Globus pallidus (tissue), 1 donor: Measurements from ENCODE around the gene CTNS.

Experiments
- DNase-seq: peaks from one replicate; pipeline ENCODE4 v3.0.0-alpha.2; 2015; ENCODE audit warnings: low spot score

Gene CTNS

GRCh38 chr17:3636154-3636907 is at the start of gene CTNS, which contains the start of gene SHPK:
Gene CTNS (plus strand): TSS chr17:3636760. CDS start chr17:3640207, 3,447 bp downstream.
Gene SHPK (minus strand): TSS chr17:3636250. CDS start chr17:3636219, 31 bp downstream.
- peak; percentile 98 for DNase-seq

GRCh38 chr17:3589784-3590183 is 46.8 kb upstream of the CTNS start:
- no peak for DNase-seq

DNA sequence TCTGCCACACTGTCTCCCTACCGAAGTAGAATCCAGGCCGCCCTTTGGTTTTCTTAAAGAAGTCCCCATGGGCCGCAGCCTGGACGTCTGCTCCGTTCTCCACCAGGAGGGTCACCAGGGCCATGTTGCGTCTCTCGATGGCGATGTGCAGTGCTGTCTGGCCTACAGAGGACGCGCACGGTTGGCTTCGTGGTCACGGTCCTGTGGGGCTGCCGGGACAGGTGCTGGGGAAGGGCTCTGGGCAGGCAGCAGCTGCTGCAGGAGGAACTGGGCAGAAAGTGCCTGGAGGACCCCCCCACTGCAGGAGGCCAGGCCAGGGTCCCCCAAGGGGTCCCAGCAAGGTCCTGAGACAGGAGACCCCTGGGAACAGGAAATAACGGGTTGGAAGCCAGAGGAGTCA is 46.3 kb upstream of the CTNS start:
- DNase-seq, result no peak

DNA sequence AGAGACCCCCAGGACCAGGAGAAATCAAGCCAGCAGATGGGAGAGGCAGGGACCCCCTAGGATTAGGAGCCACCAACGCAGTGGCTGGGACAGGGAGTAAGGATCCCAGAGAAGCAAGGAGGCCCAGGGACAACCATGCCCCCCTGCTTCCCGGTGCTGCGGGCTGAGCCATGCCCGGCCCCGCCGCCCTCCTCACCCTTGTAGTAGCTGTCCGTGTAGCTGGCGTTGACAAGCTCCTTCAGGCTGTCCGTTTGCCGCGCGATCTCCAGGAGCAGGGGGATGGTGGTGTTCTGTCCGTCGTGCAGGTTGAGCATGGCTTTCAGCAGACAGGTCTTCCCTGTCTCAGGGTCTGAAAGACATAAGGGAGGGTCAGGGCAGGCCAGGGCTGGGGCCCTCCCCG is 45.8 kb upstream of the CTNS start:
- DNase-seq, result no peak

- no peak for DNase-seq
These were observed 44.2 kb upstream of the CTNS start for GRCh38 chr17:3592216-3592860.

- DNase-seq, result no peak
These were observed 43.2 kb upstream of the CTNS start for GRCh38 chr17:3593384-3593783.

DNA sequence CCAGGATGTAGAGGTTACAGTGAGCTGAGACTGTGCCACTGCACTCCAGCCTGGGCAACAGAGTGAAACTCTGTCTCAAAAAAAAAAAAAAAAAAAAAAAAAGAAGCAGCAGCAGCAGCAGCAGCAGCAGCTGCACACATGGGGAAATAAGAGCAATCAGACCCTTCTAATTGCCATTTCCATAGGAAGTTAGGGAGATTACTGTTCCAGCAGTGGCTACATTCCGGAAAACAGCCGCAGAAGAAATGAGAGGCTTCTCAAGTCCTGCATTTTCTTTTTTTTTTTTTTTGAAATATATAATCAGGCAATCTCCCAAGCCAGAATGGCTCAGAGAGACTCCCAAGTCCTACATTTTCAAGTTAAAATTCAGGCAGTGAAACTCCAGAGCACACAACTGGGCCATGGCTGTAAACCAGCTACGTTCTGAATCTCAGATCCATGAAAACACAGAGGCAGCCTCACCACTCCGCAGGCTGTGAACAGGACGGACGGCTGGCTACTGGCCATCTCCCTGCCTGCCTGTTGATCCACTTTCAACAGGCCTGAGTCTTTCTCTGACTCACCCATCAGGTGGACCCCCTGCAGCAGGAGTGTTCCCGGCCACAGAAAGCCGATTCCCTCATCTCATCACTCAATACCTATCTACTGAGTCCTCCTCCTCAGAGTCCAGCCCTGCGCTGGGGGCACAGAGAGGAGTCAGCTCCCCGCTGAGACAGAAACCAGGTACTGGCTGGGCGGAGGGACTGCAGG is 42.3 kb upstream of the CTNS start:
- peak; percentile 58 for DNase-seq

- no peak for DNase-seq
These were observed 41.6 kb upstream of the CTNS start for GRCh38 chr17:3594976-3595375.

DNA sequence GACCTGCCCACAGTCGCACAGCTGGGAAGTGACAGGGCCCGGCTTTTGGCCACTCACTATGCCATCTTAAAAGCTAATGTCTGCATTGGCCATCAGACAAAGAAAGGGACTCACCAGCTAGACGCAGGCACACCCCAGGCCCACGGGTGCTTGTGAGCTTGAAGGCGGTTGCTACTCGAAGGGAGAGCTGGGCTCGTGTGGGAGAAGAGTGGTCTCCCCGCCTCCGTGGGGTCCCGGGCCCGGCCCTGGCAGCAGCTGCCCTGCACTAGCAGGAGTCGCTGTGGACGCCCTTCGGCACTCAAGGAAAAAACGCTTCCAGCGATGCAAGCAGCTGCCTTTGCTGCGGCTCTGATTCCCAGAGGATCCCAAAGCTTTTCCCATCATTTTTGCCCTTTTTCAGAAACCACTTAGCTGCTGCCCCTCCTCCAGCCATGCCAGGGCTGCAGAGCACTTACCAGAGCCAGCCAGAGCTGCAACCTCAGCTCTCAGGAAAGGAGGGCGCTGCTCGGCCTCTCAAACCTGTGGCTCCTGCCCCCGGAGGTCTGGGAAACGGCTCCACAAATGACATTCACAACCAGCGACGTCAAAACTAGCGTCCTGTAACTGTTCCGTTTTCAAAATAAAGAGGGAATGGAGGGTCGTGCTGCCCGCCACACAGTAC is 39.6 kb upstream of the CTNS start:
- no peak for DNase-seq

DNA sequence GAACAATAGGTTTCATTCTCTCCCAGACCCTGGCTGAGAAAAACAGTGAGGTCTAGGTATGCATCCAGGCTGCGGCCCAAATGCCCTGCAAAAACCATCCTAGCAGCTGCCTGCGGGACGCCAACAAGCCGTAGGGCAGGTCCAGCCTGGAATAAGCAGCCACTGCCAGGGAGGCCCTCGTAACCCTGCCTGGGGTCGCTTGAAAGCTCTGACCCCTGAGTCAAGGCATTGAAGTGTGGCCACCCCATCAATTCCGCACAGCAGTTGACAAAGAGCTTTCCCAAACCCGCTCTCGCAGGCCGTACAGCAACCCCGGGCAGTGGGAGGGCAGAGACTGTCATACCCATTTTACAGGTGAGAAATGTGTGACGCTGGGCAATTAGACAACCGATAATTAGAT is 38.5 kb upstream of the CTNS start:
- DNase-seq, result no peak

GRCh38 chr17:3600529-3601205 is 35.9 kb upstream of the CTNS start:
- no peak for DNase-seq

GRCh38 chr17:3602499-3602898 is 34.1 kb upstream of the CTNS start:
- DNase-seq, result no peak

DNA sequence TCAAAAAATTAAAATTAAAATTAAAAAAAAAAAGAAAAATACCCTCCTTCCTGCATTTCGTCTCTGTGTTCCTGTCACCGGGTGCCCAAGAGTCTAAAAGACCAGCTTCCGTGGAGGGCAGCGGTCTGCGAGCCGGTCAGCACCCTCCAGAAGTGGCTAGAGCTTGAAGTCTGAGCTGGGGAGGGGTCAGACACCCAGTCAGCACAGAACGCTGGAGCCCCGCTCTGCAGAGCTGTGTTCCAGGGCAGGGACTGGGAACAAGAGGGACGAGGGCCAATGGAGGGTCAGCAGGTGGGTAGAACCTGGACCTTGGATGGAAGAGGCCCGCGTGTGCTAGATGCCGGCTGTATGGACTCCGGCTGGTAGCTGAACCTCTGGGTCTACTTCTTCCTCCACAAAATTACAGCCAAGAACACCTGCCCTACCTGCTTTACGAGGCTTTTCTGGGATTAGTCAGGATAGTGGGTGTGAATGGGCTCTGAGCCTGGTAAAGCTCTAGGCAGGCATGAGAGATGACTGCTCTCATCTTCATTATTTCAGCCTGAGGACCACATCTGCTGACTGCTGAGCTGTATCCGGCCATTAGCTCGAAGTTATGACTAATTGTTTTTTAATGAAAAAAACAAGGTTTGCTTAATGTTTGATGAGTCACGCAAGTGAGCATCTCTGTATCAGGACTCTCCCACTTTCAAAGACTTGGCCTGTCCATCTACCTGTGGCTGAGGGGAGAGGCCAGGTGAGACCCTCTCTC is 33.3 kb upstream of the CTNS start:
- no peak for DNase-seq

GRCh38 chr17:3603870-3604259 is 32.7 kb upstream of the CTNS start:
- no peak for DNase-seq

DNA sequence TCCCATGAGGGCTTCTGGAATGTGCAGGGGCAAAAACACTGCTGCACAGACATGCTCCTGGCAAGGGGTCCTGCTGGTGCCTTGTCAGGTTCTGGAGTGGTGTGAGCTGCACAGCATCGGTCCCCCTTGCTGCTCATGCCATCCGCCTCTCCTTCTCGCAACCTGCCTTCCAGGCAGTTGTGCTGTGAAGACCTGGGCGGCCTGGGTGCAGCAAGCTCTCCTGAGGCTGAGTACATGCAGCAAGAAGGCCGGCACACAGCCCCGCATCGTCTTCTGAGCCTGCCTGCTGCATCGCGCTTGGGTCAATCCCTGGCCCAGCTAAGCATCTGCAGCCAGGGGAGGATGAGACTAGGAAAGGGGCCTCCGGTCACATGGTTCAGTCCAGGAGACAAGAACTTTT is 26.9 kb upstream of the CTNS start:
- no peak for DNase-seq

GRCh38 chr17:3610523-3610922 is 26.0 kb upstream of the CTNS start:
- DNase-seq, result no peak

- no peak for DNase-seq
These were observed 23.4 kb upstream of the CTNS start for GRCh38 chr17:3613124-3613523.

DNA sequence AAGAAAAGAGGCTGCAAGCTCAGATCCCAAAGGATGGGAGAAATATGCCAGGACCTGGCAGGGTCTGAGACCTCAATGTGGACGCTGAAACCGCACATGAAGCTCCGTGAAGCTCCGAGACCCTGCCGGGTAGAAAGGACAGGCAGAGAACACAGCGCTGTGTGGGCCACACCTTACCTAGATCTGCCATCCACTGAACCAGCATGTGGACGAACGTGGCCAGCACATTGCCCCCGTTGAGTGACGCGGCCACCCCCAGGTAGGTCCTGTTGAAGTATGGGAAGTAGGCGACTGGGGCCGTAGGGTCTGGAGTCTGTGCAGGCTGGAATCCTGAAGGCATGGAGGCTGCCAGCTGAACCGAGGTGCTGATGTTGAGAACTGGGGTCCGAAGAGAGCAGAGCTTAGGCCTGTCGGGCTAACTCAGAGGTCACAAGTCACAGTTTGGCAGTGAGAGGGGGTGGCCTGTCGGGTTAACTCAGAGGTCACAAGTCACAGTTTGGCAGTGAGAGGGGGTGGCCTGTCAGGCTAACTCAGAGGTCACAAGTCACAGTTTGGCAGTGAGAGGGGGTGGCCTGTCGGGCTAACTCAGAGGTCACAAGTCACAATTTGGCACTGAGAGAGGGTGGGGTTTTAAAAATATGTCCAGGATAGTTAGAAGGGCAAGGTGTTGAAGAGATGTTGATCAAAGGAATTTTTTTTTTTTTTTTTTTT is 21.2 kb upstream of the CTNS start:
- DNase-seq, result no peak

DNA sequence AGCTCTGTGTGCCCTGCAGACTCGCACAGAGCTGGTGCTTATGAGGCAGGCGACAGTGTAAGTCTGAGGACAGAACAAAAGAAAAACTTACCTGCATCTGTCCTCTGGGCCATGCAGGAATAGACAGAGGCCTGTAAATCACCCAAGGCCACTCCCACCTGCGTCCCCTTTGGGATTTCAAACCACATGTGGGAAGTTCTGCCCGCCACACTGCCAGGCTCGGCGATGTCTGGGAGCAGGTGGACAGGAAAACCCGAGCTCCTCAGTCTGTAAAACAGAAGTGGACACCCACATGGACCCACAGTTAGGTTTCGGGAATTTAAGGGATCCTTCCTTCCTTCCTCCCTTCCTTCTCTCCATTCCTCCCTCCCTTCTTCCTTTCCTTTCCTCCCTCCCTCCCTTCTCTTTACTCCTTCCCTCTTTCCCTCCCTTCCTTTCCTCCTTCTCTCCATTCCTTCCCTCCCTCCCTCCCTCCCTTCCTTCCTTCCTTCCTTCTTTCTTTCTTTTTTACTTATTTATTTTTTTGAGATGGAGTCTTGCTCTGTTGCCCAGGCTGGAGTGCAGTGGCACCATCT is 15.3 kb upstream of the CTNS start:
- no peak for DNase-seq

- DNase-seq, result no peak
These were observed 13.5 kb upstream of the CTNS start for GRCh38 chr17:3622977-3623594.
